Measurements from ENCODE around the gene COL6A1.

The COL6A1 gene

GRCh38 chr21:46051821-46052675 is 70.5 kb downstream of the COL6A1 start:
- no peaks in the 10 kb centered on the region for H3K36me3 ChIP-seq
- no peak overlapping the region for H3K9ac ChIP-seq
- no peak for TF ChIP-seq Cebpa-rat (IDR thresholded peaks at IDR 0.05)
- H3K27me3 ChIP-seq: peaks cover 8 to 37% (median 26%) of the 10 kb centered on the region in 11 experiments; a peak in 20 of 22 replicates
- H3K4me1 ChIP-seq: peaks cover 20 to 33% (median 28%) of the 10 kb centered on the region in 10 experiments
- no peak overlapping the region for H3K4me2 ChIP-seq
- no peak overlapping the region for H3K4me3 ChIP-seq
- H4K20me1 ChIP-seq: peaks cover 0 to 19% (median 14%) of the 10 kb centered on the region in 11 experiments; a peak in 13 of 22 replicates
- H3K27ac ChIP-seq: no peak overlapping the region
- no peaks in the 10 kb centered on the region; a peak in 1 of 22 replicates for H3K9me3 ChIP-seq (replicated peaks in 1 of 11)

- Histone ChIP-seq H3K27ac (no peak overlapping the region), H3K4me3 (no peak overlapping the region), H3K4me2 (no peak overlapping the region), H3K9me3 (replicated peaks in 1 of 11) (no peaks in the 10 kb centered on the region; a peak in 1 of 22 replicates), H3K36me3 (no peaks in the 10 kb centered on the region), H3K27me3 (peaks cover 10 to 44% (median 35%) of the 10 kb centered on the region in 11 experiments; a peak in 20 of 22 replicates), H3K9ac (no peak overlapping the region), H3K4me1 (peaks cover 29 to 42% (median 38%) of the 10 kb centered on the region in 10 experiments), H4K20me1 (peaks cover 0 to 27% (median 23%) of the 10 kb centered on the region in 11 experiments; a peak in 13 of 22 replicates)
- no peak for TF ChIP-seq Cebpa-rat (IDR thresholded peaks at IDR 0.05)
These were observed 71.4 kb downstream of the COL6A1 start for GRCh38 chr21:46052703-46053651.

GRCh38 chr21:46054031-46054430 is 72.5 kb downstream of the COL6A1 start:
- no peak overlapping the region for H3K9ac ChIP-seq
- peaks cover 31 to 50% (median 47%) of the 10 kb centered on the region in 10 experiments for H3K4me1 ChIP-seq
- H3K36me3 ChIP-seq: no peaks in the 10 kb centered on the region
- peaks cover 10 to 52% (median 40%) of the 10 kb centered on the region in 11 experiments; a peak in 20 of 22 replicates for H3K27me3 ChIP-seq
- H3K4me2 ChIP-seq: no peak overlapping the region
- no peak overlapping the region for H3K27ac ChIP-seq
- no peak overlapping the region for H3K4me3 ChIP-seq
- H3K9me3 ChIP-seq (replicated peaks in 1 of 11): no peaks in the 10 kb centered on the region; a peak in 1 of 22 replicates
- no peak for TF ChIP-seq Cebpa-rat (IDR thresholded peaks at IDR 0.05)
- peaks cover 0 to 33% (median 23%) of the 10 kb centered on the region in 11 experiments; a peak in 13 of 22 replicates for H4K20me1 ChIP-seq

- no peak overlapping the region for H3K4me2 ChIP-seq
- H3K4me3 ChIP-seq: no peak overlapping the region
- no peak overlapping the region for H3K9ac ChIP-seq
- no peak overlapping the region for H3K27ac ChIP-seq
- no peaks in the 10 kb centered on the region; a peak in 1 of 22 replicates for H3K9me3 ChIP-seq (replicated peaks in 1 of 11)
- TF ChIP-seq Cebpa-rat (IDR thresholded peaks at IDR 0.05): no peak
- H3K27me3 ChIP-seq: peaks cover 10 to 52% (median 40%) of the 10 kb centered on the region in 11 experiments; a peak in 20 of 22 replicates
- peaks cover 0 to 33% (median 23%) of the 10 kb centered on the region in 11 experiments; a peak in 13 of 22 replicates for H4K20me1 ChIP-seq
- peaks cover 30 to 50% (median 46%) of the 10 kb centered on the region in 10 experiments for H3K4me1 ChIP-seq
- no peaks in the 10 kb centered on the region for H3K36me3 ChIP-seq
These were observed 72.9 kb downstream of the COL6A1 start for GRCh38 chr21:46054451-46054881.
